Endothelial cell of umbilical vein (primary cell): Measurements from ENCODE around the gene PIK3C2G. TPM values are rescaled to one million over a fixed set of nuclear protein-coding genes. Genes with fewer than 3 reads are reported as not detected.

Experiments
- BruUV-seq: library from RNA; stranded (reverse); fragments of 400-500 nt; replicated peaks from 2 replicates; lab custom pipeline; 2021; lab: Mats Ljungman, UMichigan
- CTCF ChIA-PET: fragments of 300-600, 350-600 bp; sonication (Branson Sonifier 250); formaldehyde crosslinking; loops from one replicate; lab custom pipeline; 2021; ENCODE audit warnings: antibody characterized with exemption, inconsistent platforms; lab: Charles Lee
- POLR2A ChIA-PET: fragments of 300-600, 350-600 bp; sonication (Branson Sonifier 250); formaldehyde crosslinking; loops from one replicate; lab custom pipeline; 2021; ENCODE audit warnings: antibody characterized with exemption, inconsistent platforms; lab: Charles Lee
- DNase-seq: peaks from one replicate; pipeline ENCODE4 v3.0.0-alpha.2; 2011; ENCODE audit warnings: low read depth, low spot score
- FAIRE-seq: peaks from 2 replicates; lab custom pipeline; 2011; peaks lifted over from hg19 to GRCh38; lab: Jason Lieb, UNC
- H2AFZ ChIP-seq: 2 replicates; pipeline ENCODE4 v1.6.0; 2012; ENCODE audit warnings: low read depth, low read length, control low read depth, inconsistent platforms
- H3K27ac ChIP-seq: 2 replicates; pipeline ENCODE4 v1.5.1; 2011; ENCODE audit warnings: low read depth, mild to moderate bottlenecking, control low read depth, low read length, moderate library complexity; ENCODE audit not compliant: insufficient read depth
- H3K27me3 ChIP-seq, 2 experiments: 2 replicates each; pipeline versions ENCODE4 v1.6.0 to v1.6.1; 2011; ENCODE audit warnings: low read length in 2 of 2, mixed read lengths in 1 of 2; ENCODE audit not compliant: control insufficient read depth in 2 of 2, insufficient read depth in 2 of 2
- H3K36me3 ChIP-seq, 2 experiments: 2 replicates in 1 of 2; 3 replicates in 1 of 2; pipeline ENCODE4 v1.5.1; 2011; ENCODE audit warnings: low read length in 2 of 2, mild to moderate bottlenecking in 1 of 2, moderate library complexity in 1 of 2; ENCODE audit not compliant: control insufficient read depth in 2 of 2, insufficient read depth in 2 of 2; ENCODE audit errors: extremely low read depth in 1 of 2
- H3K4me1 ChIP-seq: 3 replicates; pipeline ENCODE4 v1.5.1; 2011; ENCODE audit warnings: mild to moderate bottlenecking, low read length; ENCODE audit not compliant: control insufficient read depth, insufficient read depth; ENCODE audit errors: extremely low read depth
- H3K4me2 ChIP-seq: 2 replicates; pipeline ENCODE4 v1.6.1; 2011; ENCODE audit warnings: low read length, control low read depth, mixed read lengths; ENCODE audit not compliant: insufficient read depth
- H3K4me3 ChIP-seq, 3 experiments: fragments of 200-600 bp in 1 of 3; sonication (generic), shearing (Covaris generic) in 1 of 3; replicated peaks in 1 of 3; 2 replicates each; pipeline ENCODE4 v1.5.1; 2011 to 2016; ENCODE audit warnings: control low read depth in 3 of 3, low read length in 3 of 3, mild to moderate bottlenecking in 2 of 3, inconsistent platforms in 1 of 3, low read depth in 1 of 3, moderate library complexity in 1 of 3; ENCODE audit not compliant: insufficient read depth in 1 of 3
- H3K79me2 ChIP-seq: 2 replicates; pipeline ENCODE4 v1.6.0; 2012; ENCODE audit warnings: low read length, inconsistent platforms; ENCODE audit not compliant: control insufficient read depth, insufficient read depth
- H3K9ac ChIP-seq: replicated peaks from 2 replicates; pipeline ENCODE3; 2011; ENCODE audit warnings: low read length, control low read depth; ENCODE audit not compliant: insufficient read depth; ENCODE audit errors: extremely low read depth
- H3K9me1 ChIP-seq: replicated peaks from 3 replicates; pipeline ENCODE4 v1.6.0; 2011; ENCODE audit warnings: mild to moderate bottlenecking, low read length; ENCODE audit not compliant: control insufficient read depth, insufficient read depth; ENCODE audit errors: extremely low read depth
- H3K9me3 ChIP-seq: replicated peaks from 2 replicates; pipeline ENCODE4 v1.5.1; 2012; ENCODE audit warnings: low read length, inconsistent platforms; ENCODE audit not compliant: control insufficient read depth, insufficient read depth
- H4K20me1 ChIP-seq: replicated peaks from 2 replicates; pipeline ENCODE3; 2011; ENCODE audit warnings: mild to moderate bottlenecking, low read length; ENCODE audit not compliant: control insufficient read depth, insufficient read depth; ENCODE audit errors: extremely low read depth
- EZH2 ChIP-seq: IDR thresholded peaks from 2 replicates; pipeline ENCODE4 v1.6.1; 2012; ENCODE audit warnings: borderline replicate concordance, low read depth, mild to moderate bottlenecking, moderate library complexity, low read length, inconsistent platforms; ENCODE audit not compliant: severe bottlenecking
- FOS ChIP-seq: IDR thresholded peaks from 2 replicates; pipeline ENCODE4 v1.6.1; 2011; ENCODE audit warnings: mild to moderate bottlenecking, low read length, moderate library complexity, borderline replicate concordance; ENCODE audit not compliant: insufficient read depth
- GATA2 ChIP-seq: IDR thresholded peaks from 2 replicates; pipeline ENCODE4 v1.7.0; 2011; ENCODE audit warnings: low read depth, mild to moderate bottlenecking, moderate library complexity, mixed read lengths, low read length; ENCODE audit not compliant: insufficient read length, insufficient read depth
- JUN ChIP-seq: IDR thresholded peaks from 2 replicates; pipeline ENCODE4 v1.6.1; 2011; ENCODE audit warnings: borderline replicate concordance, low read depth; ENCODE audit not compliant: insufficient read length, insufficient read depth
- MYC ChIP-seq: IDR thresholded peaks from one replicate; pipeline ENCODE4 v1.6.1; 2011; ENCODE audit warnings: mild to moderate bottlenecking, low read depth, low read length
- POLR2A ChIP-seq: IDR thresholded peaks from 2 replicates; pipeline ENCODE4 v1.6.1; 2012; ENCODE audit warnings: low read depth, mild to moderate bottlenecking, control low read depth, low read length
- POLR2AphosphoS5 ChIP-seq: IDR thresholded peaks from 2 replicates; pipeline ENCODE4 v1.6.1; 2012; ENCODE audit warnings: low read depth, mild to moderate bottlenecking, control low read depth, low read length, moderate library complexity; ENCODE audit not compliant: insufficient read depth
- dilution Hi-C: fragments of 300-500 bp; cut with MboI; formaldehyde crosslinking; loops from one replicate; pipeline ENCODE4 v1.15.0; 2019; ENCODE audit warnings: low sequenced_read_pairs; ENCODE audit not compliant: extremely low pct_ligation_motif_present
- intact Hi-C: fragments of 100-400 bp; cut with micrococcal nuclease; formaldehyde crosslinking; loops from one replicate; pipeline ENCODE4 v1.10.0; 2022
- polyA plus RNA-seq, 4 experiments: library from polyadenylated mRNA; depleted of rRNA in 3 of 4; stranded (reverse) in 3 of 4; unstranded in 1 of 4; fragments of >200 nt; gene quantifications; 2 replicates each; pipeline versions ENCODE4 v1.2.1 to v1.2.3, GENCODE V29; 2011 to 2012; ENCODE audit warnings: missing spikeins in 1 of 4
- total RNA-seq: library from RNA; stranded (reverse); gene quantifications from 2 replicates; pipeline ENCODE4 v1.2.3, GENCODE V29; 2021
- TF ChIP-seq, protein P1 (sequence below), 2 donors: IDR thresholded peaks; 1 replicate in 1 of 2; 2 replicates in 1 of 2; pipeline ENCODE4 v1.5.1; 2011; ENCODE audit warnings: low read length in 2 of 2, mild to moderate bottlenecking in 2 of 2, moderate library complexity in 2 of 2, control low read depth in 1 of 2, inconsistent platforms in 1 of 2, low read depth in 1 of 2; ENCODE audit not compliant: insufficient read depth in 1 of 2; ENCODE audit errors: extremely low read depth in 1 of 2
- TF ChIP-seq, protein P2 (sequence below): IDR thresholded peaks from 2 replicates; pipeline ENCODE4 v1.6.1; 2011; ENCODE audit not compliant: insufficient read depth, insufficient read length

PIK3C2G gene
- total and polyA plus RNA-seq, 2 donors (not counting 3 experiments of a cell fraction or from before 2014, with no cell fraction given): not detected

DNA sequence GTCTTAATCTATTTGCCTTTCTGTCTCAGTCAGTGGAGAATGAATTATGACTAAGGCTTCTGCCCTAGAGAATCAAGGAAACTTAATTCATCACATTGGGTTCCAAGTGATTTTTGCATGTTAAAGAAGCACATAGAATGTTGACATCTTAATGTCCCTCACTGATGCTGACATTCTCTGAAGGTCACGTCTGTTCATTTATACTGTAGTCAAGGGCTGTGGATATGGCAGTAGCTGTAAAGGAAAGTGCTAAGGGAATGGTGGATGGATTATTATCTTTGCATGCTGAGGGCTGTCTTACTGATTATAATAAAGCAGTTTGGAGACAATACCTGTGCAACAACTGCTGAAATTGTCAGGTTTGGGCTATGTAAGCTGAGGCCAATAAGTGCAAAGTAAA lies 315.3 kb downstream of the PIK3C2G start:
- FAIRE-seq (no peak), DNase-seq (no peak)
- no peak overlapping the region for H3K27ac ChIP-seq
- ChIA-PET POLR2A (no interaction called here), CTCF (no interaction called here)
- H3K9me3 ChIP-seq: no peaks in the 10 kb centered on the region
- no peaks in the 10 kb centered on the region for H4K20me1 ChIP-seq
- TF ChIP-seq MYC (no peak), FOS (no peak), JUN (no peak), POLR2A (no peak), POLR2AphosphoS5 (no peak), EZH2 (no peak), GATA2 (no peak)
- TF ChIP-seq, protein P1, sequence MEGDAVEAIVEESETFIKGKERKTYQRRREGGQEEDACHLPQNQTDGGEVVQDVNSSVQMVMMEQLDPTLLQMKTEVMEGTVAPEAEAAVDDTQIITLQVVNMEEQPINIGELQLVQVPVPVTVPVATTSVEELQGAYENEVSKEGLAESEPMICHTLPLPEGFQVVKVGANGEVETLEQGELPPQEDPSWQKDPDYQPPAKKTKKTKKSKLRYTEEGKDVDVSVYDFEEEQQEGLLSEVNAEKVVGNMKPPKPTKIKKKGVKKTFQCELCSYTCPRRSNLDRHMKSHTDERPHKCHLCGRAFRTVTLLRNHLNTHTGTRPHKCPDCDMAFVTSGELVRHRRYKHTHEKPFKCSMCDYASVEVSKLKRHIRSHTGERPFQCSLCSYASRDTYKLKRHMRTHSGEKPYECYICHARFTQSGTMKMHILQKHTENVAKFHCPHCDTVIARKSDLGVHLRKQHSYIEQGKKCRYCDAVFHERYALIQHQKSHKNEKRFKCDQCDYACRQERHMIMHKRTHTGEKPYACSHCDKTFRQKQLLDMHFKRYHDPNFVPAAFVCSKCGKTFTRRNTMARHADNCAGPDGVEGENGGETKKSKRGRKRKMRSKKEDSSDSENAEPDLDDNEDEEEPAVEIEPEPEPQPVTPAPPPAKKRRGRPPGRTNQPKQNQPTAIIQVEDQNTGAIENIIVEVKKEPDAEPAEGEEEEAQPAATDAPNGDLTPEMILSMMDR (IDR thresholded peaks at IDR 0.05; ENCODE audit: extremely low read depth in 1 of 2, insufficient read depth in 1 of 2, low read depth in 1 of 2, low read length in 2 of 2): no peak
- TF ChIP-seq, protein P2, sequence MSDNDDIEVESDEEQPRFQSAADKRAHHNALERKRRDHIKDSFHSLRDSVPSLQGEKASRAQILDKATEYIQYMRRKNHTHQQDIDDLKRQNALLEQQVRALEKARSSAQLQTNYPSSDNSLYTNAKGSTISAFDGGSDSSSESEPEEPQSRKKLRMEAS: no peak
- BruUV-seq: no TSS peak
- H3K4me3 ChIP-seq: no peak overlapping the region
- no peaks in the 10 kb centered on the region for H3K27me3 ChIP-seq
- H3K4me2 ChIP-seq: no peak overlapping the region
- H3K9me1 ChIP-seq: no peaks in the 10 kb centered on the region
- H3K9ac ChIP-seq: no peak overlapping the region
- no peaks in the 10 kb centered on the region for H3K36me3 ChIP-seq
- H2AFZ ChIP-seq: no peak overlapping the region
- no peaks in the 10 kb centered on the region for H3K79me2 ChIP-seq
- dilution Hi-C loops (no loop called here), intact Hi-C loops (no loop called here)
- H3K4me1 ChIP-seq: no peaks in the 10 kb centered on the region
